GM23338 (cell line): ENCODE data around the gene TSPAN5. TPM values are rescaled to one million over a fixed set of nuclear protein-coding genes. Genes with fewer than 3 reads are reported as not detected.
A peak's percentile ranks its signal among the peaks of the same experiment; 100 is the strongest.

ENCODE experiments used
- ATAC-seq: fragments of 200-7000 bp; cut with Tn5 transposase; 3 replicates; pipeline ENCODE4 v1.9.1; 2020
- DNase-seq: peaks from one replicate; pipeline ENCODE4 v3.0.0-alpha.2; 2015; ENCODE audit warnings: low spot score
- H2AFZ ChIP-seq: fragments of 200-600 bp; sonication (generic); 2 replicates; pipeline ENCODE4 v1.8.0; 2016; ENCODE audit warnings: antibody characterized with exemption, mild to moderate bottlenecking, moderate library complexity
- H3F3A ChIP-seq: fragments of 200-600 bp; sonication (generic); replicated peaks from 2 replicates; pipeline ENCODE4 v1.8.0; 2017; ENCODE audit warnings: antibody characterized with exemption, mixed run types, low read depth
- H3K27ac ChIP-seq: fragments of 200-600 bp; sonication (generic); 2 replicates; pipeline ENCODE4 v1.6.1; 2016; ENCODE audit warnings: low read depth
- H3K27me3 ChIP-seq: fragments of 200-600 bp; sonication (generic); 2 replicates; pipeline ENCODE4 v1.8.0; 2016; ENCODE audit warnings: mild to moderate bottlenecking, mixed run types, moderate library complexity; ENCODE audit not compliant: insufficient read depth
- H3K36me3 ChIP-seq: fragments of 200-600 bp; sonication (generic); 2 replicates; pipeline ENCODE4 v1.8.0; 2016; ENCODE audit warnings: mild to moderate bottlenecking; ENCODE audit not compliant: insufficient read depth
- H3K4me1 ChIP-seq: fragments of 200-600 bp; sonication (generic); 2 replicates; pipeline ENCODE4 v1.8.0; 2016; ENCODE audit warnings: mild to moderate bottlenecking, moderate library complexity; ENCODE audit not compliant: insufficient read depth
- H3K4me2 ChIP-seq: fragments of 200-600 bp; sonication (generic); 2 replicates; pipeline ENCODE4 v1.7.1; 2017; ENCODE audit warnings: mixed run types
- H3K4me3 ChIP-seq: fragments of 200-600 bp; sonication (generic); 2 replicates; pipeline ENCODE4 v1.6.1; 2016; ENCODE audit warnings: mixed run types
- H3K79me2 ChIP-seq: fragments of 200-600 bp; sonication (generic); replicated peaks from 2 replicates; pipeline ENCODE4 v1.8.0; 2017; ENCODE audit warnings: mild to moderate bottlenecking; ENCODE audit not compliant: insufficient read depth
- H3K9me2 ChIP-seq: fragments of 200-600 bp; sonication (generic); 2 replicates; pipeline ENCODE4 v1.8.0; 2017; ENCODE audit not compliant: insufficient read depth
- H4K20me1 ChIP-seq: fragments of 200-600 bp; sonication (generic); replicated peaks from 2 replicates; pipeline ENCODE4 v1.8.0; 2017; ENCODE audit warnings: mild to moderate bottlenecking; ENCODE audit not compliant: insufficient read depth
- H3K27ac Mint-ChIP-seq: 2 replicates; pipeline ENCODE4 v1.8.0; 2020; ENCODE audit warnings: inconsistent platforms, mild to moderate bottlenecking, moderate library complexity, mixed read lengths
- H3K27me3 Mint-ChIP-seq: 3 replicates; pipeline ENCODE4 v1.8.0; 2022; ENCODE audit warnings: low read depth, mild to moderate bottlenecking, moderate library complexity, mixed read lengths, inconsistent platforms; ENCODE audit not compliant: insufficient read depth, poor library complexity
- H3K36me3 Mint-ChIP-seq: 3 replicates; pipeline ENCODE4 v1.8.0; 2021; ENCODE audit warnings: low read depth, mild to moderate bottlenecking, inconsistent platforms, moderate library complexity, mixed read lengths
- H3K4me1 Mint-ChIP-seq: 3 replicates; pipeline ENCODE4 v1.8.0; 2020; ENCODE audit warnings: mild to moderate bottlenecking, inconsistent platforms, mixed read lengths
- H3K4me3 Mint-ChIP-seq: 3 replicates; pipeline ENCODE4 v1.8.0; 2021; ENCODE audit warnings: moderate library complexity, mild to moderate bottlenecking, inconsistent platforms, mixed read lengths
- H3K9me3 Mint-ChIP-seq: 3 replicates; pipeline ENCODE4 v1.8.0; 2020; ENCODE audit warnings: moderate library complexity, mild to moderate bottlenecking, inconsistent platforms, mixed read lengths
- CREB1 ChIP-seq: fragments of 250-450 bp; sonication (Bioruptor Pico); IDR thresholded peaks from 2 replicates; pipeline ENCODE4 v1.5.0; 2020; ENCODE audit warnings: low read depth, mild to moderate bottlenecking, moderate library complexity
- CTCF ChIP-seq, 2 experiments: fragments of 200-600 bp in 1 of 2; sonication (generic) in 1 of 2; conservative IDR thresholded peaks; 2 replicates each; pipeline versions ENCODE4 v1.5.1 to v1.6.1; 2016 to 2017; ENCODE audit warnings: antibody characterized with exemption in 2 of 2, low read depth in 2 of 2, mild to moderate bottlenecking in 2 of 2, moderate library complexity in 1 of 2
- EZH2 ChIP-seq: fragments of 200-600 bp; sonication (generic); IDR thresholded peaks from one replicate; pipeline ENCODE4 v1.8.0; 2017; ENCODE audit warnings: antibody characterized with exemption, mild to moderate bottlenecking, low read depth; ENCODE audit not compliant: unreplicated experiment
- EZH2phosphoT487 ChIP-seq: fragments of 200-600 bp; sonication (generic); IDR thresholded peaks from one replicate; pipeline ENCODE4 v1.8.1; 2018; ENCODE audit warnings: antibody characterized with exemption; ENCODE audit not compliant: unreplicated experiment
- JUNB ChIP-seq: IDR thresholded peaks from one replicate; pipeline ENCODE4 v1.6.1; 2016; ENCODE audit warnings: antibody characterized with exemption; ENCODE audit not compliant: unreplicated experiment
- NANOG ChIP-seq: IDR thresholded peaks from 2 replicates; pipeline ENCODE4 v1.6.1; 2016; ENCODE audit warnings: antibody characterized with exemption, borderline replicate concordance
- POLR2AphosphoS5 ChIP-seq: IDR thresholded peaks from 2 replicates; pipeline ENCODE4 v1.6.1; 2016; ENCODE audit warnings: antibody characterized with exemption, low read depth
- STAT1 ChIP-seq: IDR thresholded peaks from one replicate; pipeline ENCODE4 v1.6.1; 2016; ENCODE audit warnings: antibody characterized with exemption; ENCODE audit not compliant: unreplicated experiment
- ZNF114 ChIP-seq: fragments of 250-450 bp; sonication (Bioruptor Pico); IDR thresholded peaks from 2 replicates; pipeline ENCODE4 v1.5.0; 2020; ENCODE audit warnings: mild to moderate bottlenecking, moderate library complexity
- ZNF331 ChIP-seq: fragments of 250-450 bp; sonication (Bioruptor Pico); IDR thresholded peaks from 2 replicates; pipeline ENCODE4 v1.5.0; 2020; ENCODE audit warnings: low read depth, mild to moderate bottlenecking, moderate library complexity
- polyA plus RNA-seq: library from polyadenylated mRNA; unstranded; fragments of >200 nt; fragmentation: Nextera tagmentation; extraction: Ambion mirVana; gene quantifications from 2 replicates; pipeline ENCODE4 v1.2.1, GENCODE V29; 2016
- total RNA-seq: library from RNA; depleted of rRNA; stranded (reverse); fragments of >200 nt; shearing (Covaris generic); gene quantifications from 2 replicates; pipeline ENCODE4 v1.2.3, GENCODE V29; 2014

TSPAN5 gene
- total and polyA plus RNA-seq, 2 experiments from 2014 or later, result 18.6 to 21.5 TPM

GRCh38 chr4:98694076-98694475, 35.7 kb upstream of the TSPAN5 start:
- Histone ChIP-seq H3F3A (no peaks in the 10 kb centered on the region), H3K9me2 (peaks cover 21% of the 10 kb centered on the region), H4K20me1 (no peaks in the 10 kb centered on the region), H3K4me2 (no peak overlapping the region), H3K27ac (no peak overlapping the region), H3K27me3 (no peaks in the 10 kb centered on the region), H2AFZ (0 out of 2 replicates have a peak overlapping the region, but pooled peaks have one; percentile 81), H3K36me3 (no peaks in the 10 kb centered on the region), H3K4me1 (no peaks in the 10 kb centered on the region), H3K4me3 (no peak overlapping the region), H3K79me2 (no peaks in the 10 kb centered on the region)
- H3K27ac Mint-ChIP-seq, result no peak overlapping the region
- DNase-seq (no peak), ATAC-seq (no peak)
- TF ChIP-seq EZH2 (no peak), POLR2AphosphoS5 (no peak), CREB1 (CRISPR knock-in tag) (no peak), JUNB (no peak), ZNF331 (CRISPR knock-in tag) (no peak), CTCF (conservative IDR thresholded peaks at IDR 0.05; ENCODE audit: low read depth in 2 of 2) (no peak), STAT1 (no peak), ZNF114 (CRISPR knock-in tag) (no peak)
- H3K4me3 Mint-ChIP-seq, result no peak overlapping the region
- no peaks in the 10 kb centered on the region for H3K4me1 Mint-ChIP-seq
- H3K27me3 Mint-ChIP-seq, result peaks cover 2% of the 10 kb centered on the region
- no peaks in the 10 kb centered on the region; the same call in 2 of the 3 replicates for H3K36me3 Mint-ChIP-seq
- H3K9me3 Mint-ChIP-seq, result peaks cover 8% of the 10 kb centered on the region

GRCh38 chr4:98692411-98692810, 34.0 kb upstream of the TSPAN5 start:
- Histone ChIP-seq H3K27me3 (no peaks in the 10 kb centered on the region), H3K79me2 (no peaks in the 10 kb centered on the region), H3K9me2 (peaks cover 21% of the 10 kb centered on the region), H3K36me3 (no peaks in the 10 kb centered on the region), H3K4me2 (no peak overlapping the region), H3K27ac (no peak overlapping the region), H3K4me3 (no peak overlapping the region), H2AFZ (no peak overlapping the region), H3K4me1 (no peaks in the 10 kb centered on the region), H4K20me1 (no peaks in the 10 kb centered on the region), H3F3A (no peaks in the 10 kb centered on the region)
- no peak overlapping the region for H3K27ac Mint-ChIP-seq
- H3K9me3 Mint-ChIP-seq, result no peaks in the 10 kb centered on the region
- H3K27me3 Mint-ChIP-seq, result peaks cover 2% of the 10 kb centered on the region
- H3K4me3 Mint-ChIP-seq, result no peak overlapping the region
- ATAC-seq, result no peak
- H3K36me3 Mint-ChIP-seq, result no peaks in the 10 kb centered on the region
- H3K4me1 Mint-ChIP-seq, result no peaks in the 10 kb centered on the region
- DNase-seq, result no peak
- no peak for TF ChIP-seq STAT1

GRCh38 chr4:98691588-98691987, 33.2 kb upstream of the TSPAN5 start:
- H3K27ac Mint-ChIP-seq, result no peak overlapping the region
- Histone ChIP-seq H3K4me2 (no peak overlapping the region), H3K79me2 (no peaks in the 10 kb centered on the region), H3K27me3 (no peaks in the 10 kb centered on the region), H3F3A (no peaks in the 10 kb centered on the region), H3K4me1 (no peaks in the 10 kb centered on the region), H3K27ac (no peak overlapping the region), H3K9me2 (peaks cover 21% of the 10 kb centered on the region), H4K20me1 (no peaks in the 10 kb centered on the region), H3K36me3 (no peaks in the 10 kb centered on the region), H2AFZ (no peak overlapping the region), H3K4me3 (no peak overlapping the region)
- no peaks in the 10 kb centered on the region for H3K9me3 Mint-ChIP-seq
- DNase-seq (no peak), ATAC-seq (no peak)
- H3K27me3 Mint-ChIP-seq, result peaks cover 2% of the 10 kb centered on the region
- no peak overlapping the region for H3K4me3 Mint-ChIP-seq
- H3K36me3 Mint-ChIP-seq, result no peaks in the 10 kb centered on the region
- no peaks in the 10 kb centered on the region for H3K4me1 Mint-ChIP-seq
- TF ChIP-seq STAT1, result no peak
- no peak for TF ChIP-seq EZH2phosphoT487
- TF ChIP-seq JUNB, result no peak
- no peak for TF ChIP-seq NANOG
- TF ChIP-seq CREB1 (CRISPR knock-in tag), result no peak
